Measurements from ENCODE around the gene GULP1. TPM values are rescaled to one million over a fixed set of nuclear protein-coding genes. Genes with fewer than 3 reads are reported as not detected.

GULP1 gene
- total RNA-seq, 2 donors from 2014 or later, result 7.5 to 10.5 TPM

GRCh38 chr2:188385857-188386256 is 94.2 kb downstream of the GULP1 start:
- no peaks in the 10 kb centered on the region for H3K27me3 ChIP-seq
- H3K9me3 ChIP-seq, result peaks cover 0 to 6% of the 10 kb centered on the region in 2 donors
- H3K4me3 ChIP-seq, result no peak overlapping the region
- TF ChIP-seq CTCF (IDR thresholded peaks at IDR 0.05), result no peak
- H3K4me1 ChIP-seq, result peaks cover 0 to 12% of the 10 kb centered on the region in 2 donors
- DNase-seq (ENCODE audit: low spot score), result no peak
- H3K27ac ChIP-seq, result no peak overlapping the region
- H3K36me3 ChIP-seq, result no peaks in the 10 kb centered on the region

GRCh38 chr2:188388831-188389230 is 97.2 kb downstream of the GULP1 start:
- no peaks in the 10 kb centered on the region for H3K4me1 ChIP-seq
- DNase-seq (ENCODE audit: low spot score), result no peak
- H3K27ac ChIP-seq, result no peak overlapping the region
- TF ChIP-seq CTCF (IDR thresholded peaks at IDR 0.05), result no peak
- H3K27me3 ChIP-seq, result no peaks in the 10 kb centered on the region
- no peaks in the 10 kb centered on the region for H3K36me3 ChIP-seq
- no peak overlapping the region for H3K4me3 ChIP-seq
- H3K9me3 ChIP-seq, result peaks cover 0 to 30% of the 10 kb centered on the region in 2 donors

- Histone ChIP-seq H3K4me1 (no peaks in the 10 kb centered on the region), H3K36me3 (no peaks in the 10 kb centered on the region), H3K27ac (no peak overlapping the region), H3K27me3 (no peaks in the 10 kb centered on the region), H3K9me3 (peaks cover 0 to 34% of the 10 kb centered on the region in 2 donors), H3K4me3 (no peak overlapping the region)
- TF ChIP-seq CTCF (IDR thresholded peaks at IDR 0.05), result no peak
- no peak for DNase-seq (ENCODE audit: low spot score)
Measured at GRCh38 chr2:188391354-188391753, 99.7 kb downstream of the GULP1 start.

GRCh38 chr2:188394931-188395472 is 103.3 kb downstream of the GULP1 start:
- no peak overlapping the region for H3K4me3 ChIP-seq
- no peak for DNase-seq (ENCODE audit: low spot score)

GRCh38 chr2:188395903-188396689 is 104.4 kb downstream of the GULP1 start:
- H3K9me3 ChIP-seq, result peaks cover 0 to 26% of the 10 kb centered on the region in 2 donors
- DNase-seq (ENCODE audit: low spot score), result no peak
- no peak for TF ChIP-seq CTCF (IDR thresholded peaks at IDR 0.05)
- H3K36me3 ChIP-seq, result no peaks in the 10 kb centered on the region
- no peaks in the 10 kb centered on the region for H3K4me1 ChIP-seq
- no peak overlapping the region for H3K4me3 ChIP-seq
- no peak overlapping the region for H3K27ac ChIP-seq
- H3K27me3 ChIP-seq, result no peaks in the 10 kb centered on the region

More at GRCh38 chr2:188394931-188395472, 103.3 kb downstream of the GULP1 start:
- H3K9me3 ChIP-seq, result peaks cover 0 to 34% of the 10 kb centered on the region in 2 donors
- TF ChIP-seq CTCF (IDR thresholded peaks at IDR 0.05), result no peak
- H3K27ac ChIP-seq, result no peak overlapping the region
- H3K36me3 ChIP-seq, result no peaks in the 10 kb centered on the region
- H3K4me1 ChIP-seq, result no peaks in the 10 kb centered on the region
- H3K27me3 ChIP-seq, result no peaks in the 10 kb centered on the region
